A549 (cell line): Measurements from ENCODE around the gene SWSAP1.

Source experiments
- CTCF ChIP-seq: fragments of >200 bp; sonication (Bioruptor Twin); formaldehyde crosslinking; IDR thresholded peaks from 3 replicates; pipeline ENCODE4 v1.5.1; 2016
- ESRRA ChIP-seq: fragments of 150-350 bp; IDR thresholded peaks from 2 replicates; pipeline ENCODE4 v1.6.1; 2014; ENCODE audit warnings: mild to moderate bottlenecking, low read length, borderline replicate concordance
- HOXA7 ChIP-seq: fragments of 250-450 bp; sonication (Bioruptor Pico); IDR thresholded peaks from 2 replicates; pipeline ENCODE4 v1.5.0; 2020; ENCODE audit warnings: mild to moderate bottlenecking, moderate library complexity
- POLR2A ChIP-seq: IDR thresholded peaks from 2 replicates; pipeline ENCODE4 v1.6.1; 2012; ENCODE audit warnings: mild to moderate bottlenecking, low read length
- TF ChIP-seq, protein P1 (sequence below): IDR thresholded peaks from 2 replicates; pipeline ENCODE4 v1.6.1; 2012

DNA sequence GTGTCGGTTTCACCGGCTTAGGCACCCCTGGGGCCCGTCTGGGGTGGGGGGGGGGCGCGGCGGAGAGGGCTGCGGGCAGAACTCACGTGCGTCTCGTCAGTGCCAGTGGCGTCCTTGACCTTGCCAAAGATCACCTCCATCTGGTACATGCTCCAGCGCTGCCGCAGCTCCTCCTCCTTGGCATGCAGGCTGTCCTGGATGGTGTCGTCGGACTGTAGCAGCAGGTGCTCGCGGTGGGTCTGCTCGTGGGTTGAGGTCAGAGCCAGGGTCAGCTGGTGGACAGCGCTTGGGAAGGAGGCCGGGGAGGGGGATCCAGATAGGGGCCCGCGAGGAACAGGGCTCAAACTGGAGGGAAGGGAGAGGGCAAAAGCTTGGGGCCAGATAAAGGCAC is 49.3 kb downstream of the SWSAP1 start:
- TF ChIP-seq CTCF = no peak
- TF ChIP-seq, protein P1, sequence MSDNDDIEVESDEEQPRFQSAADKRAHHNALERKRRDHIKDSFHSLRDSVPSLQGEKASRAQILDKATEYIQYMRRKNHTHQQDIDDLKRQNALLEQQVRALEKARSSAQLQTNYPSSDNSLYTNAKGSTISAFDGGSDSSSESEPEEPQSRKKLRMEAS = no peak
- TF ChIP-seq HOXA7 (CRISPR knock-in tag) = no peak
- no peak for TF ChIP-seq ESRRA
- no peak for TF ChIP-seq POLR2A
